ENCODE results near the gene BST2. TPM values are rescaled to one million over a fixed set of nuclear protein-coding genes. Genes with fewer than 3 reads are reported as not detected.

BST2 gene
- total and polyA plus RNA-seq, 2 of the 8 experiments (the other 6 are each of a cell fraction or from before 2014, with no cell fraction given), result 18.1 to 72.8 TPM

DNA sequence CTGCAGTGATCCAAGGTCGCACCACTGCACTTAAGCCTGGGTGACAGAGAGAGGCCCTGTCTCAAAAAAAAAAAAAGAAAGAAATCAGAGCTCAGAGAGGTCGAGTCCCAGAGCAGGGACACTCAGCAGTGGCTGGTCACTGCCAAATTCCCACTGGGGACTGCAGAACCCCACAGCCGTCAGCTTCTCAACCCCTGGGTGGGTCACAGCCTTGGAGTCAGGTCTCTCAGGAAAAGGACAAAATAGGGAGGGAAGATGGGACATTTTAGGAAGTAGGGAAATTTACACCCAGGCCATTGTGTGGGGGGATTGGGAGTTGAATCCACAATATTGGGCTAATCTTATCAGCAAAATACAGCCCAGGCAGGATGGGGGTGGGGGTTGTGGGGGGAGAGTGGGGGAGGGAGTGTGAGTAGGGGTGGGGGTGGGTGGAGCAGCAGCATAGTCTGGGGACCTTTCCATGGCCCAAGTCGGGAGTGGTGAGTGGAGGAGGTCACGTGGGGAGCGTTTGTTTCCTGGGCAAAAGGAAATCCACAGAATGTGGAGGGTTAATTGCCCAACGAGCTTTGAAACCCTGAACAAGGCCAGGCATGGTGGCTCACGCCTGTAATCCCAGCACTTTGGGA, 6.4 kb downstream of the BST2 start:
- no peak overlapping the region for H2BK15ac ChIP-seq (ENCODE audit: low read length)
- FAIRE-seq (no peak), DNase-seq (ENCODE audit: low read depth in 1 of 2, low spot score in 2 of 2) (no peak)
- no peak overlapping the region for H3K56ac ChIP-seq (replicated peaks; ENCODE audit: insufficient read length, low read depth, low read length)
- no peak overlapping the region for H3K23ac ChIP-seq (ENCODE audit: insufficient read length)
- peaks cover 0 to 6% (median under 1%) of the 10 kb centered on the region in 4 experiments; a peak in 4 of 7 replicates for H3K4me1 ChIP-seq (replicated peaks in 1 of 4; ENCODE audit: control insufficient read depth in 3 of 4, insufficient read depth in 4 of 4, low read length in 3 of 4)
- H3K4me3 ChIP-seq (ENCODE audit: extremely low read depth in 1 of 4, insufficient read depth in 2 of 4, low read depth in 3 of 4, low read length in 4 of 4), result no peak overlapping the region
- peaks cover 4% of the 10 kb centered on the region; the same call in 1 of the 2 replicates for H3K23me2 ChIP-seq (ENCODE audit: low read depth, low read length)
- H2AFZ ChIP-seq (ENCODE audit: low read length), result no peak overlapping the region
- H3K9me3 ChIP-seq (ENCODE audit: insufficient read depth in 2 of 2, low read depth in 1 of 2, low read length in 1 of 2), result no peaks in the 10 kb centered on the region
- H2AK5ac ChIP-seq (ENCODE audit: low read depth, low read length), result no peak overlapping the region
- no peaks in the 10 kb centered on the region for H3K79me2 ChIP-seq (ENCODE audit: control insufficient read depth in 1 of 2, insufficient read depth in 2 of 2, low read length in 2 of 2)
- POLR2A ChIA-PET (ENCODE audit: partially characterized antibody), result interaction anchor here (1.7 to 2.6 kb wide), 3 partner anchors 14 to 110 kb away, joined by 3 to 9 read pairs (median 5); partner anchors contain the start of gene MVB12A
- H2BK5ac ChIP-seq (ENCODE audit: low read depth, low read length), result no peak overlapping the region
- H4K20me1 ChIP-seq (replicated peaks in 1 of 2; ENCODE audit: control insufficient read depth in 1 of 2, insufficient read depth in 2 of 2, low read length in 2 of 2), result no peaks in the 10 kb centered on the region
- no peak overlapping the region for H2BK12ac ChIP-seq (ENCODE audit: low read depth, low read length)
- peaks cover 0 to 20% (median 1%) of the 10 kb centered on the region in 4 experiments; a peak in 4 of 8 replicates for H3K36me3 ChIP-seq (ENCODE audit: control insufficient read depth in 2 of 4, insufficient read depth in 4 of 4, low read length in 3 of 4)
- H2BK120ac ChIP-seq (replicated peaks; ENCODE audit: low read depth, low read length), result no peak overlapping the region
- 93% methylated on average over 8 of the region's 8 CpGs; no CpG with 5 or more reads in 1 of the 2 experiments for WGBS, 2 experiments (ENCODE audit: extremely low coverage in 1 of 2, insufficient coverage in 1 of 2, insufficient read length in 1 of 2, insufficient replicate concordance in 2 of 2, low coverage in 1 of 2, low lambda C conversion rate in 2 of 2, missing lambda C conversion rate in 1 of 2)
- H3K27me3 ChIP-seq (replicated peaks in 1 of 4; ENCODE audit: control insufficient read depth in 3 of 4, extremely low read depth in 1 of 4, insufficient read depth in 3 of 4, low read length in 3 of 4), result no peaks in the 10 kb centered on the region; a peak in 1 of 7 replicates
- no peak overlapping the region for H3K4ac ChIP-seq (replicated peaks; ENCODE audit: insufficient read length, low read depth, low read length)
- H4K91ac ChIP-seq (replicated peaks; ENCODE audit: insufficient read length, low read length), result no peak overlapping the region
- no peak overlapping the region for H2BK20ac ChIP-seq (ENCODE audit: low read length)
- no peak overlapping the region for H3K27ac ChIP-seq (ENCODE audit: low read depth, low read length)
- no peak overlapping the region for H3K4me2 ChIP-seq (ENCODE audit: insufficient read depth in 1 of 2, low read depth in 2 of 2, low read length in 2 of 2)
- no peak overlapping the region for H4K5ac ChIP-seq (ENCODE audit: insufficient read length, low read depth, low read length)
- H3K18ac ChIP-seq (ENCODE audit: extremely low read depth, low read length), result no peak overlapping the region
- H3K14ac ChIP-seq (ENCODE audit: insufficient read length), result no peak overlapping the region
- no peaks in the 10 kb centered on the region for H3K79me1 ChIP-seq (ENCODE audit: low read depth, low read length)
- H3K9ac ChIP-seq (replicated peaks in 1 of 4; ENCODE audit: extremely low read depth in 1 of 4, low read depth in 3 of 4, low read length in 3 of 4), result no peak overlapping the region
- no peak overlapping the region for H4K8ac ChIP-seq (ENCODE audit: extremely low read depth, insufficient read depth, low read length)
- CTCF ChIA-PET (ENCODE audit: partially characterized antibody), result interaction anchor here (1.3 to 2.2 kb wide), 4 partner anchors 8 to 67 kb away, joined by 5 to 9 read pairs (median 6); partner anchors contain the start of gene TMEM221
- no peak for TF ChIP-seq ASH2L (IDR thresholded peaks at IDR 0.05; ENCODE audit: low read length)
- TF ChIP-seq RBBP5 (IDR thresholded peaks at IDR 0.05; ENCODE audit: borderline replicate concordance, low read depth, low read length), result no peak
- TF ChIP-seq RNF2 (IDR thresholded peaks at IDR 0.05; ENCODE audit: borderline replicate concordance, low read depth, low read length, missing control alignments, poor library complexity, severe bottlenecking), result no peak
- no peak for TF ChIP-seq CBX5 (IDR thresholded peaks at IDR 0.05; ENCODE audit: low read depth, low read length)
- no peak for TF ChIP-seq SIRT6 (IDR thresholded peaks at IDR 0.05; ENCODE audit: low read length)
- TF ChIP-seq SUZ12 (IDR thresholded peaks at IDR 0.05; ENCODE audit: low read length), result no peak
- no peak for TF ChIP-seq MAFK (IDR thresholded peaks at IDR 0.05; ENCODE audit: low read depth, low read length)
- TF ChIP-seq POLR2A (IDR thresholded peaks at IDR 0.05; ENCODE audit: control extremely low read depth in 1 of 2, low read depth in 2 of 2, low read length in 2 of 2), result no peak
- TF ChIP-seq SIX5 (IDR thresholded peaks at IDR 0.05; ENCODE audit: low read depth, low read length), result no peak
- no peak for TF ChIP-seq CHD2 (IDR thresholded peaks at IDR 0.05; ENCODE audit: low read length)
- no peak for TF ChIP-seq CTBP2 (IDR thresholded peaks at IDR 0.05; ENCODE audit: borderline replicate concordance, insufficient read depth, insufficient read length, low read length)
- TF ChIP-seq TEAD4 (IDR thresholded peaks at IDR 0.05; ENCODE audit: low read depth, low read length), result no peak
- no peak for TF ChIP-seq BACH1 (IDR thresholded peaks at IDR 0.05; ENCODE audit: low read length)
- no peak for TF ChIP-seq TBP (IDR thresholded peaks at IDR 0.05; ENCODE audit: low read depth, low read length)

Data from H1 (cell line).